Mucosa of stomach (tissue), 1 donor: ENCODE results near the gene DDX19B.
A peak's percentile ranks its signal among the peaks of the same experiment; 100 is the strongest.
"Not testable (repeated sequence)": the region's sequence is repeated elsewhere in the genome, so short reads cannot be mapped to it uniquely, and the experiment has no call there.

Experiments used
- H3K27me3 ChIP-seq: one replicate; pipeline ENCODE4 v1.7.0; 2013; ENCODE audit warnings: mild to moderate bottlenecking, low read length; ENCODE audit not compliant: control insufficient read depth, insufficient read depth
- H3K36me3 ChIP-seq: one replicate; pipeline ENCODE4 v1.7.0; 2013; ENCODE audit warnings: low read length; ENCODE audit not compliant: control insufficient read depth, insufficient read depth
- H3K4me1 ChIP-seq: one replicate; pipeline ENCODE4 v1.7.0; 2013; ENCODE audit warnings: mild to moderate bottlenecking, low read length; ENCODE audit not compliant: control insufficient read depth, insufficient read depth
- H3K4me3 ChIP-seq: one replicate; pipeline ENCODE4 v1.7.0; 2013; ENCODE audit warnings: low read length
- H3K9ac ChIP-seq: one replicate; pipeline ENCODE4 v1.7.0; 2013; ENCODE audit warnings: mild to moderate bottlenecking, low read length, moderate library complexity
- H3K9me3 ChIP-seq: one replicate; pipeline ENCODE4 v1.7.0; 2013; ENCODE audit warnings: mild to moderate bottlenecking, low read length, moderate library complexity; ENCODE audit not compliant: control insufficient read depth
- donor health status: Pancreatic carcinoma.

DDX19B gene

DNA sequence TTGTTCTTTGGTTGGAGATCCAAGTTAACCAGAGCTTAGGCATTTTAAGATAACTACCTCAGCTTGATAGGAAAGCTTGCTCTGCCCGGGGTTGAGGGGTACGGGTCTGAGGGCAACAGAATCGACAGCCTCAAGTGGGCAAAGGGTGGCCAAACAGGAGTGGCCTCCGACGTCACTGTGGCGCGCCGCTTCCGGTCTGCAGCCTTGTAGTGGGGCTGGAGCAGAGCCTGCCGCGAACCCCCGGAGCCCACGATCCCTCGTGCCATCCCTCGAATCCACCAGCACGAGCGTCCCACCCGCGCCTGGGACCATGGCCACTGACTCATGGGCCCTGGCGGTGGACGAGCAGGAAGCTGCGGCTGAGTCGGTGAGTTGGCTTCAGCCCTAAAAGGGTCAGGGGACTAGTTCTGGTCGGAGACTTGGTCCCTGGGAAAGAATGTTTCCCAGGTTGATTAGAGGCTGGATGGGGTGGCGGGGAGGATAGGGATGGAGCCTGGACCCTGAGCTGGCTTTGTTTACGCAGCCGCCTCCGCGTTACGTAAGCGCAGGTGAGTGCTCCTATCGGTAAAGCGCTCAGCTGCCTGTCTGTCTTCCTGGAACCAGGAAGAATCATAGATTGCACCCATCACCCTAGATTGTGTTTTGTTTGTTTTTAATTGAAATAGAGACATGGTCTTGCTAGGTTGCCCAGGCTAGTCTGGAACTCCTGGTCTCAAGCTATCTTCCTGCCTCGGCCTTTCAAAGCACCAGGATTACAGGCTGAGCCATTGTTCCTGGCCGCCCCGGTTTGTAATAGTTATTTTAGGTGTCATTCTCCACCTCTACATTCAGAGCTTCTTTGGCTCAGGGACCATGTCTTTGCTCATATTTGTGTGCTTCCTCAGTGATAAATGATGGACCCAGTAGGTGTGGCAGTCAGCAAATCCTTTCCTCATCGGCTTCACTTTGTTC is at the start of gene DDX19B:
Gene DDX19B, plus strand, starts transcription at position 199 of the 951 bp plus-strand sequence. Its CDS starts 112 bp downstream, at position 311.
- no peaks in the 10 kb centered on the region for H3K27me3 ChIP-seq
- H3K36me3 ChIP-seq = no peaks in the 10 kb centered on the region
- H3K9ac ChIP-seq = peak within 1 kb of the TSS; percentile 100
- H3K4me1 ChIP-seq = peaks cover 11% of the 10 kb centered on the region
- H3K9me3 ChIP-seq = no peaks in the 10 kb centered on the region
- H3K4me3 ChIP-seq = peak within 1 kb of the TSS; percentile 100

DNA sequence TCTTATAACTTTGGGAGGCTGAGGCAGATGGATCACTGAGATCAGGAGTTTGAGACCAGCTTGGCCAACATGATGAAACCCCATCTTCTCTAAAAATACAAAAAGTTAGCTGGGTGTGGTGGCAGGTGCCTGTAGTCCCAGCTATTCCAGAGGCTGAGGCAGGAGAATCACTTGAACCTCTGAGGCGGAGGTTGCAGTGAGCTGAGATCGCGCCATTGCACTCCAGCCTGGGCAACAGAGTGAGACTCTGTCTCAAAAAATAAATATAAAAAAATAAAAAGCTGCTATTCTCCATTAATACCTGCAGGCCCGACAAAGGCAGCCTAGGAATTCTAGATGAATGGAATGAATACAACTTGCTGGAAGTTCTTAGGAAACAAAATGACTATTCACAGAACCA is 49.3 kb upstream of the DDX19B start:
- not testable (repeated sequence) for H3K4me1 ChIP-seq, H3K9me3 ChIP-seq, H3K4me3 ChIP-seq, H3K9ac ChIP-seq, H3K27me3 ChIP-seq
- peaks cover 11% of the 10 kb centered on the region for H3K36me3 ChIP-seq

GRCh38 chr16:70250748-70251628 is 48.0 kb upstream of the DDX19B start:
- Histone ChIP-seq H3K27me3 (no peaks in the 10 kb centered on the region), H3K9me3 (no peaks in the 10 kb centered on the region), H3K9ac (peak overlapping the region; percentile 66), H3K4me1 (no peaks in the 10 kb centered on the region), H3K36me3 (peaks cover 17% of the 10 kb centered on the region), H3K4me3 (peak overlapping the region; percentile 25)

DNA sequence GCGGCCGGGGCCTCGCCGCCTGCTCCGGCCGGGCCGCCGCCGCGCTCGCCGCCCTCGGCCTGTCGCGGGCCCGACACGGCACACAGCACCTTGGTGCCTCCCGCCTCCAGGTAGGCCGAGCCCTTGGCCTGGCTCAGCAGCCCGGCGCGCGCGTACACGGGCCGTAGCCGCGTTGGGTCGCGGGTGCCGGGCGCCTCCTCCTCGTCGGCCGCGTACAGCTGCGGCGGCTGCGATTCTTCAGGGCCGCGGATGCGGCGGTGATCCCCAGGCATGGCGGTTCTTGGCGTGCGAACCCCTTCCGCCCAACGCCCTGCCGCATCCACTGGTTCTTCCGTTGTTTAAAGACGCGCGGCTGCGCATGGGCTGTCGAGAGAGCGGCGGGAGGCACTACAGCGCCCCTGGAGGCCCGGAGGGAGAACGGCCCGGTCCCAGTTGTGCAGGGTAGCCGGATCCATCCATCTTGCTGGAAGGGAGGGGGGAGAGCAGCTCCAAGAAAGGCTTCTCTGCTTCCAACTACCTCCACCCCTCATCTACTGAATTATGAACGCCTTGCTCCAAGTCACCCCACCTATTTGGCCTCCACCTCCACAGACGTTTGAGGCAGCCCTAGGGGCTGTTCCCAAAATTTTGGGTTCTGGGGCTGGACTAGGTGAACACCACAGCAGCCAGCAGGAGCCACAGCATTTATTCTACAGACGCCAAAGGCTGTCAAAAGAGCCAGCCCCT is 47.2 kb upstream of the DDX19B start, which contains the start of gene EXOSC6:
Gene EXOSC6, minus strand, starts transcription at position 312 of the 726 bp plus-strand sequence. Its CDS starts 40 bp downstream, at position 272.
- Histone ChIP-seq H3K4me3 (peak within 1 kb of the TSS; percentile 25), H3K9ac (peak within 1 kb of the TSS; percentile 66), H3K9me3 (no peaks in the 10 kb centered on the region), H3K27me3 (no peaks in the 10 kb centered on the region), H3K36me3 (peaks cover 17% of the 10 kb centered on the region), H3K4me1 (no peaks in the 10 kb centered on the region)

- Histone ChIP-seq H3K4me1 (no peaks in the 10 kb centered on the region), H3K27me3 (no peaks in the 10 kb centered on the region), H3K9ac (no peak overlapping the region), H3K9me3 (no peaks in the 10 kb centered on the region), H3K36me3 (peaks cover 18% of the 10 kb centered on the region), H3K4me3 (no peak overlapping the region)
These were observed 46.5 kb upstream of the DDX19B start for GRCh38 chr16:70252355-70252988.

DNA sequence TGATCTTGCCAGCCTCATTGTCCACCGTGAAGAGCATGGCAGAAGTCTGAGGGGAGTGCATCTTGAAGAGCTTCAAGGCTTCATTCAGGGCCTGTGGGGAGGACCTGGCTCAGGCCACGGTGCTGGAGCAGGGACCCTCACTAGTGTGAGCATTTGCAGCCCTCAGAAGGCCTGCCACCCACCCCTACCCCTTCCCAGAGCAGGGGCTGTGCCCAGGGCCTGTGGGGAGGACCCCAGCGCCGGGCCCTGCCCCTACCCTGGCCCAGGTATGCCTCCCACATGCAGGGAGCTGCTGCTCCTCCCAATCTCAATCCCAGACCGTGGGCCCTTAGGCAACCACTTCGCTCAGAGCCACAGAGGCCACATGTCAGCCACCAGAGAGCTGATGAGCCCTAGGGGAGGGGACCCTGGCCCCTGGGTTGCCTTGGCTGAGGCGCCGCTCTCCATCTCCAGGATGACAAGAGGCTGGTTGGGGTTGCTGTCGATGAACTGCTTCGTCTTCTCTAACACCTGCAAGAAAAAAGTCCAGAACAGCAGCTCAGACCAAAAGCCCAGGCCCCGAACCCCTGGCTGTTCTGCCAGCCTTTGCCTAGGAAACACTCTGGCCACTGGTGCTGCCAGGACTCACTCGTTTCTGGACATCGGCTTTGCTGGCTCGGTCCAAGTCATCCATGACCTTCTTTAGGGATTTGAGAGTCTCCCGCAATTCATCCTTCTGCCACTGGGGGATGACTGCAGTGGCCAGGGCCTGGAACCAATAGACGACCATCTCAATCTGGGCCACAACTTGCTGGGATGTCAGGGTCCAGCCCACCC is 45.5 kb upstream of the DDX19B start:
- H3K9me3 ChIP-seq = no peaks in the 10 kb centered on the region
- peaks cover 23% of the 10 kb centered on the region for H3K36me3 ChIP-seq
- H3K27me3 ChIP-seq = no peaks in the 10 kb centered on the region
- no peak overlapping the region for H3K9ac ChIP-seq
- H3K4me1 ChIP-seq = no peaks in the 10 kb centered on the region
- H3K4me3 ChIP-seq = no peak overlapping the region

DNA sequence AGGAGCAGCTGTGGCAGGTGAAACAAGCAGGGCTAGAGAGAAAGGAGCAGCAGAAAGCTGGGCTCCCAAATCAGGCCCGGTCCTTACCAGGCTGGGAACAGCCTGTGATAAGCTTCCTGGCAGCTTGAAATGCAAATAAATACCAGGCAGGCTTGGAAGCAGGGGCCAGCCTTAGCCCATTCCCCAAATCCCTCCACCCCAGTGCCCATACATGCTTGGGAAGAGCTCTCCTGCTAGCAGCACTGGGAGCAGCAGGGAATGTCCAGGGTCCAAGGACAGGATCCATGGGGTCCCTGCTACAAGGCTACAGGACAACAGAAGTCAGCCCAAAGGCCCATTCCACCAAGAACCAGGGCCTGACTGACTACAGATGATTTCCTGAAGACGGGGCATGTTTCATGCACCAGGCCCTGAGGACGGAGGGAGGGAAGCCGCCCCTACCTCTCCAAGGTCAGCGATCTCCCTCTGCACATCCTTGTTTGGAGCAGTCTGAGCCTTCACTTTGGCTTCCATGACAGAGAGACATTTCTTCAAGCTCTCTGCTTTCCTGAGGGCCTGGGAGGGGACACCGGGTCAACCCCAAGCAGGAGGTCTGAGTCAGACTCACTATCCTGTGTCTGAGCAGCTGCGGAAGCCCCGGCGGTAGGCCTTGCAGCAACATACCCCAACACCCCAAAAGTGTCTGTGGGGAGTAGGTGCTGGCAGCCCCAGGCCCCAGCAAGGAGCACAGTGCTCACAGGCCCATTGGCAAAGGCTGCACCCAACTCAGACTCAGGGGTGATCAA is 44.6 kb upstream of the DDX19B start:
- Histone ChIP-seq H3K4me1 (no peaks in the 10 kb centered on the region), H3K9ac (no peak overlapping the region), H3K36me3 (peaks cover 23% of the 10 kb centered on the region), H3K4me3 (no peak overlapping the region), H3K9me3 (no peaks in the 10 kb centered on the region), H3K27me3 (no peaks in the 10 kb centered on the region)

DNA sequence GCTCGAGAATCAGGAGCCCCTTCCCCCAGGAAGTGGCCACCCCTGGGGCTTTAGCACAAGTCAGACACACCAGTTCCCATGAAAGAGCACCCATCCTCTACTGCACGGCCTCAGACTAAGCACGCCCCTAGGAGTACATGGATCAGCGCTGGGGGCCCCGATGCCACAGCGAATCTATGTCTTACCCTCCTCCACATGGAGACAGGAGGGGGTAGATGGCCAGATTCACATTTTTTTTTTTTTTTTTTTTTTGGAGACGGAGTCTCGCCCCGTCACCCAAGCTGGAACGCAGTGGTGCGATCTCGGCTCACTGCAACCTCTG is 44.1 kb upstream of the DDX19B start:
- Histone ChIP-seq H3K4me3 (no peak overlapping the region), H3K27me3 (no peaks in the 10 kb centered on the region), H3K4me1 (no peaks in the 10 kb centered on the region), H3K9ac (no peak overlapping the region), H3K9me3 (no peaks in the 10 kb centered on the region), H3K36me3 (peaks cover 24% of the 10 kb centered on the region)

- no peaks in the 10 kb centered on the region for H3K27me3 ChIP-seq
- H3K9ac ChIP-seq = no peak overlapping the region
- no peak overlapping the region for H3K4me3 ChIP-seq
- no peaks in the 10 kb centered on the region for H3K9me3 ChIP-seq
- H3K4me1 ChIP-seq = no peaks in the 10 kb centered on the region
- peaks cover 28% of the 10 kb centered on the region for H3K36me3 ChIP-seq
These were observed 43.4 kb upstream of the DDX19B start for GRCh38 chr16:70255574-70255973.

GRCh38 chr16:70257391-70257790 is 41.6 kb upstream of the DDX19B start:
- no peak overlapping the region for H3K4me3 ChIP-seq
- no peaks in the 10 kb centered on the region for H3K4me1 ChIP-seq
- no peak overlapping the region for H3K9ac ChIP-seq
- no peaks in the 10 kb centered on the region for H3K27me3 ChIP-seq
- peaks cover 24% of the 10 kb centered on the region for H3K36me3 ChIP-seq
- no peaks in the 10 kb centered on the region for H3K9me3 ChIP-seq
